BE2C (cell line): ENCODE results near the gene PCBP3.

Experiments
- DNase-seq: peaks from one replicate; pipeline ENCODE4 v3.0.0-alpha.2; 2020
- H3K27me3 ChIP-seq: fragments of 250-450 bp; sonication (Bioruptor Pico); 2 replicates; pipeline ENCODE4 v1.5.1; 2020; ENCODE audit warnings: mild to moderate bottlenecking
- H3K36me3 ChIP-seq: fragments of 250-450 bp; sonication (Bioruptor Pico); 2 replicates; pipeline ENCODE4 v1.5.1; 2020; ENCODE audit warnings: mild to moderate bottlenecking
- H3K4me1 ChIP-seq: fragments of 250-450 bp; sonication (Bioruptor Pico); 2 replicates; pipeline ENCODE4 v1.5.1; 2020
- H3K4me3 ChIP-seq: 2 replicates; pipeline ENCODE4 v1.5.1; 2011; ENCODE audit warnings: low read depth, low read length
- H3K9me3 ChIP-seq: fragments of 250-450 bp; sonication (Bioruptor Pico); 2 replicates; pipeline ENCODE4 v1.5.1; 2020
- TF ChIP-seq, protein P1 (sequence below): IDR thresholded peaks from 2 replicates; pipeline ENCODE4 v1.5.1; 2012; ENCODE audit warnings: mild to moderate bottlenecking, low read depth, low read length

The PCBP3 gene

DNA sequence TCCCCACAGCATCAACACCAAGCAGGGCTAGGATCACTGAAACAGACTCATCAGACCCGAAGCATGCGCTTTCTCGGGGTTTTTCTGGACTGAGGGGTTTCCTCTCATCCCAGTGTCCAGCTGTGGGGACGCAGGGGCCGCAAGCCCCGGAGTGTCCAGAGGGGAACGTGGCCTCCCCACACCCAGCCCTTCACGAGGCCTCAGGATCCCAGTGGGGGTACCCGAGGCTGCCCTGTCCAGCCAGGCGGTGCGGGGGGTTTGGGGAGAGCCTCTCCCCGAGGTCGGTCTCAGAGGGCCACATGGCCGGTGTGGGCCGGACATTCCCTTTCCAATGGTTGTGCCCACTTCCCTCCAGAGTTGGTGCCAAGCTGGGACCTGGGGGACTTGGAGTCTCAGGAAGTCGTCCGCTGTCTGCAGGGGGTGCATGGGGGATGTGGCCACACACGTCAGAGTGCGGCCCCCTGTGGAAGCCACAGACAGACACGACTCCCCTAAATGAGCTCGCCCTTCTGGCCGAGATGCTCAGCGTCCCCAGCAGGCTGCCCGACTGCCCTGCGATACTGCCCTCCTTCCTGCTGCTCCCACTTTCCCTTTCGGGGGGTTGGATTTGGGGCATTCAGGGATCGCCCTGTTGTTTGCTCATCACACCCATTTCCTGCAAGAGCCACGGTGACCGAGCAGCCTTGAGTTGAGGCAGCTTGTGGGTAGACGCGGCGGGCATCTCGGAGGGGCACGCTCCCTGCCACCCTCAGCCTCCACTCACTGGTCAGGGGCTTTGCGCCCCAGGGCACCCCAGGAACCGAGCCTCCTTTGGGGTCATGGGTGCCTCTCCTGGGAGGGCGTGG is 342.2 kb downstream of the PCBP3 start:
- no peak for DNase-seq
- H3K9me3 ChIP-seq: no peaks in the 10 kb centered on the region
- H3K27me3 ChIP-seq: no peaks in the 10 kb centered on the region
- TF ChIP-seq, protein P1, sequence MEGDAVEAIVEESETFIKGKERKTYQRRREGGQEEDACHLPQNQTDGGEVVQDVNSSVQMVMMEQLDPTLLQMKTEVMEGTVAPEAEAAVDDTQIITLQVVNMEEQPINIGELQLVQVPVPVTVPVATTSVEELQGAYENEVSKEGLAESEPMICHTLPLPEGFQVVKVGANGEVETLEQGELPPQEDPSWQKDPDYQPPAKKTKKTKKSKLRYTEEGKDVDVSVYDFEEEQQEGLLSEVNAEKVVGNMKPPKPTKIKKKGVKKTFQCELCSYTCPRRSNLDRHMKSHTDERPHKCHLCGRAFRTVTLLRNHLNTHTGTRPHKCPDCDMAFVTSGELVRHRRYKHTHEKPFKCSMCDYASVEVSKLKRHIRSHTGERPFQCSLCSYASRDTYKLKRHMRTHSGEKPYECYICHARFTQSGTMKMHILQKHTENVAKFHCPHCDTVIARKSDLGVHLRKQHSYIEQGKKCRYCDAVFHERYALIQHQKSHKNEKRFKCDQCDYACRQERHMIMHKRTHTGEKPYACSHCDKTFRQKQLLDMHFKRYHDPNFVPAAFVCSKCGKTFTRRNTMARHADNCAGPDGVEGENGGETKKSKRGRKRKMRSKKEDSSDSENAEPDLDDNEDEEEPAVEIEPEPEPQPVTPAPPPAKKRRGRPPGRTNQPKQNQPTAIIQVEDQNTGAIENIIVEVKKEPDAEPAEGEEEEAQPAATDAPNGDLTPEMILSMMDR: no peak
- H3K4me3 ChIP-seq: no peak overlapping the region
- H3K4me1 ChIP-seq: peaks cover 2% of the 10 kb centered on the region; the same call in 1 of the 2 replicates
- H3K36me3 ChIP-seq: no peaks in the 10 kb centered on the region

DNA sequence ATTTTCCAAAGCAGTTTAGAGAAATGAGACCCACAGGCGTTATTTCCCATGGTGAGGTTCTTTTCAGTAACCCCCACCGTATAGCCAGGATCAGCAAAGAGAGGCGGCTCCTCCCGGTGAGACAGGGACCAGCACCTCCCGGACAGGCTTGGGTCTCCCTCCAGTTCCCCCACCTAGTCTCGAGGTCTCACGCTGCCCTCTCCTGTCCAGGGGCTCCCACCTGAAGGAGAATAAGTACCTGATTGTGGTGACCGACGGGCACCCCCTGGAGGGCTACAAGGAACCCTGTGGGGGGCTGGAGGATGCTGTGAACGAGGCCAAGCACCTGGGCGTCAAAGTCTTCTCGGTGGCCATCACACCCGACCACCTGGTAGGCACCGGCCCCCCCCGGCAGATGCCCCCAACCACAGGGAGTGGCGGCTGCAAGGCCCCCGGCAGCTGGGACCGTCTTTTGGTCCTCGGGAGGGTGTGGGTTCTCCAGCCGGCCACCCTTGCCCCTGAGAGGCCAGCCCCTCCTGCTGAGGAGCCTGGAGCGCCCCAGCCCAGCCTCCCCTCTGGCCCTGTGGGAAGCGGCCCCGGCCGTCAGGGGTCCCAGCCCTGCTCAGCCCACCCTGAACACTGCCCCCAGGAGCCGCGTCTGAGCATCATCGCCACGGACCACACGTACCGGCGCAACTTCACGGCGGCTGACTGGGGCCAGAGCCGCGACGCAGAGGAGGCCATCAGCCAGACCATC is 343.0 kb downstream of the PCBP3 start:
- TF ChIP-seq, protein P1: no peak
- H3K9me3 ChIP-seq: no peaks in the 10 kb centered on the region
- H3K36me3 ChIP-seq: no peaks in the 10 kb centered on the region
- DNase-seq: no peak
- 0 out of 2 replicates have a peak, but pooled peaks cover 2% of the 10 kb centered on the region for H3K4me1 ChIP-seq
- H3K4me3 ChIP-seq: no peak overlapping the region
- no peaks in the 10 kb centered on the region for H3K27me3 ChIP-seq

DNA sequence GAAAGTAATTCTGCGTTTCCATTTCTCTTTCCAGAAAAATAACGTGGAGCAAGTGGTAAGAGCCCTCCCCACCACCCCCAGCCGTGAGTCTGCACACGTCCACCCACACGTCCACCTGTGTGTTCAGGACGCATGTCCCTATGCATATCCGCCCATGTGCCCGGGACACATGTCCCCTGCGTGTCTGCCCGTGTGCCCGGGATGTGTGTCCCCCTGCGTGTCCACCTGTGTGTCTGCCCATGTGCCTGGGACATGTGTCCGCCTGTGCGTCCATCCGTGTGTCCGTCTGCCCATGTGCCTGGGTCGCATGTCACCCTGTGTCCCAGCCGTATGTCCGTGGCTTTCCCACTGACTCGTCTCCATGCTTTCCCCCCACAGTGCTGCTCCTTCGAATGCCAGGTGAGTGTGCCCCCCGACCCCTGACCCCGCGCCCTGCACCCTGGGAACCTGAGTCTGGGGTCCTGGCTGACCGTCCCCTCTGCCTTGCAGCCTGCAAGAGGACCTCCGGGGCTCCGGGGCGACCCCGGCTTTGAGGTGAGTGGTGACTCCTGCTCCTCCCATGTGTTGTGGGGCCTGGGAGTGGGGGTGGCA is 343.7 kb downstream of the PCBP3 start:
- Histone ChIP-seq H3K4me1 (no peaks in the 10 kb centered on the region), H3K4me3 (no peak overlapping the region), H3K36me3 (no peaks in the 10 kb centered on the region), H3K27me3 (no peaks in the 10 kb centered on the region), H3K9me3 (no peaks in the 10 kb centered on the region)
- TF ChIP-seq, protein P1: no peak
- DNase-seq: peak; percentile 8

DNA sequence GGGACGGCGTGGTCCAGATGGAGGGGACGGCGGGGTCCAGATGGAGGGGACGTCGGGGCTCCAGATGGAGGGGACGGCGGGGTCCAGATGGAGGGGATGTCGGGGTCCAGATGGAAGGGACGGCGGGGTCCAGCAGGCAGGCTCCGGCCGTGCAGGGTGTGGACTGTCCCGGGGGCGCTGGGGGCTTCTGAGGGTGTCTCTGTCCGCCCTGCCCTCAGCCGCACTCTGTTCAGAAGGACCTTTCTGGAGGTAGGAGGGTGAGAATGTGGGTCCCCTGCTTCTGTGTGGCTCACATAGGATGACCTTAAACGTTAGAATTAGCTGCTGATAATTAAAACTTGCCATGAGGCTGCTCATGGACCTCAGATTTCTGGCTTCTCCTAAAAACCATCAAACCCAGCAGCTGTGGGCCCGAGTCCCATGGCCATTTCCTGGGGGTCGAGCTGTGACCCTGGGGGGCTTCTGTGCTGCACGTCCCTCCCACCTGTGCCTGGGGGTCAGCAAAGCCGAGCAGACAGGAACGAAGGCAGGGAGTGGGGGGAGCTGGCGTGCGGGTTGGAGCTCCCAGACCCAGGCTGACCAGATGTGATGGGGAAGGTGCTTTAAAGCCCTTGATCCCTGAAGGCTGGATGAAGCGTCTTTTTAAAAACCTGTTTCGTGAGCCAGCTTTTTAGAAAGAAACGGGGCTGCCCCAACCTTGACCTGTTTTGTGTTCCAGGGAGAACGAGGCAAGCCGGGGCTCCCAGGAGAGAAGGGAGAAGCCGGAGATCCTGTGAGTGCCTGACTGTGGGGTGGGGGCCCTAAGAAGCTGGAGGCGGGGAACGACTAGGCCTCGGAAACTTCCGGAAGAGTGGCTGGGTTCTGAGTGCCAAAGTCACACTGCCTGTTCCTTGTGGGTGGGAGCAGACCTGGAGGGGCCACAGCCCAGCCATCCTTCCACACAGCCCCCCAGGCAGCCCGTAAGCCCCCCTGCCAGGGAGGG is 345.1 kb downstream of the PCBP3 start:
- no peak overlapping the region for H3K4me3 ChIP-seq
- H3K9me3 ChIP-seq: no peaks in the 10 kb centered on the region
- no peaks in the 10 kb centered on the region for H3K27me3 ChIP-seq
- TF ChIP-seq, protein P1: no peak
- H3K4me1 ChIP-seq: no peaks in the 10 kb centered on the region
- H3K36me3 ChIP-seq: no peaks in the 10 kb centered on the region
- no peak for DNase-seq

DNA sequence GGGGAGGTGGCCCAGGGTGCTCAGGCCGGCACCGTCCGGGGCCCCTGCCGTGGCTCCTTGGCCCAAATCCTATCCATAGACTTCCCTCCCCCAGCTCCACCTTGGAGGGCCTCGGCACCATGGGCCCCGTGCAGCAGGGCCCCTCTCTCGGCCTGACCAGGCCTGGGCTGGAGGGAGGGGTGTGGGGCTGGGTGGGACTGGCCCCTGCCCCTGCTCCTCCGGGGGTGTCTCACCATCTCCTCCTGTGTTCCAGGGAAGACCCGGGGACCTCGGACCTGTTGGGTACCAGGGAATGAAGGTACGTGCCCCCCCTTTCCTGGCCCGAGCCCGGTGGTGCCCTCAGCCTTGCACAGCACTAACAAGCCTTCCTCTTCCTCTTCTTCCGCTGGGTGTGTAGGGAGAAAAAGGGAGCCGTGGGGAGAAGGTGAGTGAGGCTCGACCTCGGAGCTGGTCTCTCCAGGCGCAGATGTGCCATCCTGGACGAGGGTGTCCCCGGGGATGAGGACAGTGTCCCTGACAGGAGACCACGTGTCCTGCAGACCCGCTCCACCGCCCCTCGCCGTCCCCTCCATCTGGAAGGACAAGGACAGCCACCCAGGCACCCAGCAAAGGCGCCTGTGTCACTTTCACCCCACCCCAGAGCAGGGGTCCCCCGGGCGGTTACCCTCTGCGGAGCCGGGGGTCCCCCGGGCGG is 346.0 kb downstream of the PCBP3 start:
- Histone ChIP-seq H3K9me3 (no peaks in the 10 kb centered on the region), H3K4me1 (no peaks in the 10 kb centered on the region), H3K27me3 (no peaks in the 10 kb centered on the region), H3K36me3 (no peaks in the 10 kb centered on the region), H3K4me3 (no peak overlapping the region)
- peak; percentile 29 for DNase-seq
- TF ChIP-seq, protein P1: no peak
